Medulla oblongata (tissue), 1 donor: ENCODE measurements around the gene ADH1B.
"Not testable (repeated sequence)": the region's sequence is repeated elsewhere in the genome, so short reads cannot be mapped to it uniquely, and the experiment has no call there.

ENCODE experiments used
- DNase-seq: peaks from one replicate; pipeline ENCODE4 v3.0.0-alpha.2; 2015; ENCODE audit errors: extremely low spot score

ADH1B gene

DNA sequence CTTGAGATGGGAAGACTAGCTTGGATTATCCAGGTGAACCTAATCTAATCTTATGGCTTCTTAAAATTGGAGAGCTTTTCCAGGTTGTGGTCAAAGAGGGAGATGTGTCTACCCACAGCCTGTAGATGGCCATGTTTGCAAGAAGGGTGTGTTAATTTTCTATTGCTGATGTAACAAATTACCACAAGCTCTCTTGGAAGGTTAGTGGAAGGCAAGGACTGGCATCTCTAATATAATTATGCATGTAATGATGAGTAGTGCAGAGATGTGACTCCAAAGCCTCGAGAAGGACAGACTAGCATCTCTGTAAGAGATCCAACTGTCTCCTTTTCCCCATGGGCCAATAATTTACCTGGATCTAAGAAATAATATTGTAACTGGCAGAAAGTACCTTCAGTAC lies 3.2 kb upstream of the ADH1B start:
- no peak for DNase-seq

DNA sequence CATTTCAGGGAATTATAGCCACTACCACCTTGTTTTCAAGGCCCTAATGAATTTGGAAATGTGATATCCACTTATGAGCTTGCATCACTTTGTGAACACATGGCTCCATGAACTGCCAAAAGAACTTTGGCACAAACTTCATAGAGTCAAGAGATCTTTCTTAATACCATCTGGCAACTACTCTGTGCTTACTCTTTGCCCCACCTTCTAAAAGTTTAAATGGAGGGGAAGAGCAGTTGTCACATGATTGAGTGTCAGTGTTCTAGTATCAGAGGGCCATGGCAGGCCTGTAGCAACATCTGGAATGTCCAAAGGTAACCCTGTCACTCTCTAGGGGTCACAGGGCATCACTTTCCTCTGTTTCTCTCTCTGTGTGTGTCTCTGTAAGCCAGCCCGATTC lies 2.6 kb upstream of the ADH1B start:
- peak; percentile 6 for DNase-seq

- not testable (repeated sequence) for DNase-seq
Measured at GRCh38 chr4:99317811-99318210, 3.4 kb downstream of the ADH1B start.

GRCh38 chr4:99317354-99317753 lies 3.8 kb downstream of the ADH1B start:
- no peak for DNase-seq

DNA sequence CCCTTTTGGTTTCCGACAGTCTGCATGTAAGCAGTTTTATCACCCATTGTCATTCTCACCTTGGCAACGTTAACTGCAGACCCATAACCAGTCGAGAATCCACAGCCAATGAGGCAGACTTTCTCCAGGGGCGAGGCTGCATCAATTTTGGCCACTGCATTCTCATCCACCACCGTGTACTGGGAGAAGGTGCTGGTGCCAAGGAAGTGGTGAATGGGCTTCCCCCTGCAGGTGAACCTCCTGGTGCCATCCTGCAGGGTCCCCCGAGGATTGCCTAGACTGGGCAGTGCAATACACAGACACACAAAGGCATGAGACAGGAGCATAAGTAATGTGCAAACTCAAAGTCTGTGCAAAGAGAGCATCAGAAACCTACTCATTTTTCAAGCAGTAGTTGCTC lies 5.4 kb downstream of the ADH1B start:
- no peak for DNase-seq

- DNase-seq, result no peak
Measured at GRCh38 chr4:99314211-99314610, 7.0 kb downstream of the ADH1B start.

DNA sequence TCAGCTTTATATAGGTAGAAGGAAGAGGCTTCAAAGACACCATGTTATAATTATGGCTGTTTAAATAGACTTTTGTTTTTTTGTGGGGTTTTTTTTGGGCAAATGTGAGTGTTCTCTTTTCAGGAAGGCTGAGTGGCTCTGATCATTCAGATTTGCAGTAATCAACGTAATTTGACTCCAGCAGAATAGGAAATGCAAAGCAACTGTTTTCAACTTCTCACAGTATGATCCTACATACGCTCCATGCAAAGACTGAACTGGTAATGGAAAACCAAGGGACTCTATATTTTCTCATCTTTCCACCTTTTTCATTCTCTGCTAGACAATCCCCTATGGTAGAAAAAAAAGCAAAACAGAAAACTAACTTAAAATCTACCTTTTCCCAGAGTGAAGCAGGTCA lies 10.8 kb downstream of the ADH1B start:
- no peak for DNase-seq

DNA sequence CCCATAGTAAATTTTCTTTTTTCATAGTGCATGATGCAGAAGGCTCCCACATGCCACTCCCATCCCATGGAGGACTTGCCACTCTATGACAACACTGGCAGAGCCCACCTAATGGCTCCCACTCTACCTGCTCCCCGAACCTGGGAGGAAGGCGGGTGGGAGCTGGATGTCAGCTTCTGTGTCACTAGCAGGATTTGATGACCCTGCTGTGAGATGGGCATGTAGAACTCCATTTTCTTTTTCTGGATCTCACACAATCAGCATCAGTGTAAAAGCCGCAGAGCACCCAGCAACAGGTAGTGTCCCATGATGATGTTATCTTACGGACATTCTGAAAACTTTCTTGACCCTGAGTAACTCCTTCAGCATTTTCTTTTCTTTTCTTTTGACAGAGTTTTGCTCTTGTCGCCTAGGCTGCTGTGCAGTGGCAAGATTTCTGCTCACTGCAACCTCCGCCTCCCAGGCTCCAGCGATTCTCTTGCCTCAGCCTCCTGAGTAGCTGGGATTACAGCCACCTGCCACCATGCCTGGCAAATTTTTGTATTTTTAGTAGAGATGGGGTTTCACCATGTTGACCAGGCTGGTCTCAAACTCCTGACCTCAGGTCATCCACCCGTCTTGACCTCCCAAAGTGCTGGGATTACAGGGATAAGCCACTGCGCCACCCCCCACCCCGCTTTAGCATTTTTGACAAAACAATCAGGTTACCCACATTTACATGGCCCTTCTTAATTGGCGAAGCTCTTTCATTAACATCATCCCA lies 15.4 kb downstream of the ADH1B start:
- DNase-seq, result no peak

DNA sequence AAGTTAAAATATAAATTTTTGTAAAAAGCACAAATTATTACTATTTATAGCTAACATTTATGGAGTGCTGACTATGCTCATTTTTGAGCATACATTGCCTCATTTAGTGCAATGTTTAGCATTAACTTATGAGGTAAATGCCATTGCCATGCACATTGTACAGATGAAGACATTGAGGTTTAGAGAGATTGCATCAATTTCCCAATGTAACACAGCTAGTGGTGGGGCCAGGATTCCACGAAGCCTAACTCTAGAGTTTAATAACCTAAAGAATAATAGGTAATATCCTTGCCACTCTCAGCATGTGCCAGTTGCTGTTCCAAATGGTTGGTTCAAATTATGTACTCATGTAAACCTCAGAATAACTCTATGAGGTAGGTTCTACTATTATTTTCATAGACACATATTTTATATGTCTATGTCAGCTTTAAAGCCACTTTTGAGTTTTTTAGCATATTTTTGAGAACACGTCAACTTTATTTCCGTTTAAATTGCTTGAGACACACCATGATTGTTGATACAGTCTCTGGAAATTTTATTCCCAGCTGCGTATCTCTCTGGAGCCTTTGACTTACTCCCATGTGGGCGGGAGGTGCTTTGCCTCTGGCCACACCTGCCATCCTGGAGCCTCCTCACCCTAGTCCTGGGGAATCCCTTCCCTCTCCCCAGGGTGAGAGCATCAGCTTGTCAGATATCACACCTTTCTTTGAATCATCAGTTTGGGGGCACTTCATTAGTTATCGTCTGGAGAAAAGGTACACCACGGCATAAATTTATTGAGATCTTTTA lies 19.6 kb downstream of the ADH1B start:
- DNase-seq, result no peak

GRCh38 chr4:99300934-99301333 lies 20.3 kb downstream of the ADH1B start:
- DNase-seq, result peak; percentile 18

- DNase-seq, result no peak
Measured at GRCh38 chr4:99293357-99293756, 27.8 kb downstream of the ADH1B start.

DNA sequence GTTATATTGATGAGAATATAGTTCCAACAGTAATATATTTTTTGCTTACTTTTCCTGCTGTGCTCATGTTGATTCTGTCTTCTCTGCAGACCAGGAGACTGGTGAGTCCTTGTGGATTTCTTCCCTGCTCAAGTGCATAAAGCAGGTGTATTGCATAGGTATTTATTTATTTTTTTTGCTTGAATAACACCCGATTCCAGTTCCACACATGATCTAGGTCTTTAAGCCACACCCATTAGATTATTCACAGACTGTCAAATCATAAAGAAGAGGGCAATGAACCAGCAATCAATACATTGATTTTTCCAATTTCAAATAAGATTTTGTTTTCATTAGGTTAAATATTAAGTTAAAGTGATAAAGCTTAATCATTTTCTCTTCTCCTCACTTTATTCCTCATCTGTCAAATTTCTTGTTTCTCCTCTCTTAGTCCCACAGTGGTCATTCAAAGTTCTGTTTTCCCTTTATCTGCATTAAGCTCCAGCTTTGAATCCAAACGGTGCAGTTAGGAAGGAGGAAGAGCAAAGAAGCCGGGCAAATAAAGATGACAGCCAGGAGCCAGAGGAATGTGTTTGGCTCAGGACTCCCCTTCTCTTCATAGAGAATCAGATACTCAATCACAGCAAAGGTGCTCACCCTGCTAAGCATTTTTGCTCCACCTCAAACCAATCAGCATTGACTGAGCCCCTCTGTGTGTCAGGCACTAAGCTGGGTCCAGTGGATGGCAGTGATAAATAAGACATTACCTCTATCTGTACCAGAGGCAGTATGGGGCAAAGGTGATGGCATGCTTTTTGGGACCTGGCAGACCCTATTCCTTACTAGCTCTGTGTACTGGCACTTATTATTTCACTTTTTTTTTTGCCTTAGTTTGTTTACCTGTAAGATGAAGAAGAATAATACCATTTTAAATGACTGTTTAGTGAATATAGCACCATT lies 30.1 kb downstream of the ADH1B start, which contains the start of gene ADH1A:
TSS of gene ADH1A (minus strand) at position 138 of the 939 bp plus-strand sequence. CDS start at position 67, 71 bp downstream.
- no peak for DNase-seq

DNA sequence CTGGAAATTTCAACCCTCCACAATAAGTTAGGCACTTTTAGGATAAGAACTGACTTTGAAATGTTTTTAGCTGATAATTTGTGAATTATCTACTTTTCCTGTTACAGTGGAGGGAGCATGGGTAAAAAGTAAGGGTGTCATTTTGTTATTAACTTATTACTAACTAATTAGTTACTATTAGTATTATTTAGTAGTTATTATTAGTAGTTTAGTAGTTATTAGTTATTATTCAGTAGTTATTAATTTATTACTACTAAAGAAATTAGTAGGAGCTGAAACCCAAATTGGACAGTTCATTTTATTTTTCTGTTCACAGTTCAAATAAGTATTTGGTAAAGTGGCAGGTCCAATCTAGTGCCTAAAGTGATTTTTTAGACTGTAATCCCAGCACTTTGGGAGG lies 35.8 kb downstream of the ADH1B start:
- no peak for DNase-seq

- DNase-seq, result no peak
Measured at GRCh38 chr4:99282731-99283130, 38.5 kb downstream of the ADH1B start.

DNA sequence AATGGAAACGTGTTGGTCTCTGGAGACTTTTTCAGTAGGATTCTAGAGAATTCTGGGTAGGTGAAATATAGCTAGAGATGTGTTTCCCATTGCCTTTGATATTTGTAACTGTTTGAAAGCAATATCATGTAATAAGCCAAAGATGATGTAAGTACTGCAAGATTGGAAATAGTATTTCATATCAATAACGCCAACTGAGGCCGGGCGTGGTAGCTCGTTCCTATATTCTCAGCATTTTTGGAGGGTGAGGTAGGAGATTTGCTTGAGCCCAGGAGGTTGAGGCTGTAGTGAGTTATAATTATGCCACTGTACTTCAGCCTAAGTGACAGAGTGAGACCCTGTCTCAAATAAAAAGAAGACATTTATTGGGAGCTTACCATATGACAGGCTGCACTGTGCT lies 39.9 kb downstream of the ADH1B start:
- DNase-seq, result no peak

DNA sequence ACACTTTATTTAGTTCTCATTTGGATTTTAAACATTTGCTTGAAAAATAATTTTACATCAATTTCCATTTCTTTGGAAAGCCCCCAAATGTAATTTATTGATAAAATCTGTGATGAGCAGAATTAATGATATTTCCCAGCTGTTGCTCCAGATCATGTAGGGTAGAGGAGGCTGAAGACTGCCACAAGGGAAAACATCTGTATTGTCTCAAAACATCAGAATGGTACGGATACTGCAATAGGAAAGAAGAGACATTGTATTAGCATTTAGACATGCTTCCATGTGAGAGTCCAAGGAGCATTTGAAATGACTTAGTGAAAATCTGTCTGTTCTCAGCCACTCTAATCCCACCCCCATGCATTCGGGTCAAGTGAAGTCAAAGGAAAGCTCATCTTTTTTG lies 44.8 kb downstream of the ADH1B start:
- no peak for DNase-seq

GRCh38 chr4:99275885-99276284 lies 45.3 kb downstream of the ADH1B start:
- no peak for DNase-seq

DNA sequence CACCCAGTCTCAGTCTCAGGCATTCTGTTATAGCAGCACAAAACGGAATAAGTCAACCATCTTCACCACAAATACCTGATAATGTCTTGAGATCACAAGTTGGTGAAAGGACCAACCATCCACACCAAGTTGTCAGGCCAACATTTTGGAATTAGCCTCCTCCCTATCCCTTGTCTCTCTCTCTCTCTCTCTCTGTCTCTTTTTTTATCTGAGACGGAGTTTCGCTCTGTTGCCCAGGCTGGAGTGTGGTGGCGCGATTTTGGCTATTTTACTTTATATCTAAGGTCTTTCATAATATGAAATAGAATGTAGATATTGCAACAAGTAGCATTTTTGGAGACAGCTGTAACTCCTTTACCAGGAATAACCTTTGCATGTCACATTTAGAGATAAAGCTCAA lies 46.2 kb downstream of the ADH1B start:
- no peak for DNase-seq

DNA sequence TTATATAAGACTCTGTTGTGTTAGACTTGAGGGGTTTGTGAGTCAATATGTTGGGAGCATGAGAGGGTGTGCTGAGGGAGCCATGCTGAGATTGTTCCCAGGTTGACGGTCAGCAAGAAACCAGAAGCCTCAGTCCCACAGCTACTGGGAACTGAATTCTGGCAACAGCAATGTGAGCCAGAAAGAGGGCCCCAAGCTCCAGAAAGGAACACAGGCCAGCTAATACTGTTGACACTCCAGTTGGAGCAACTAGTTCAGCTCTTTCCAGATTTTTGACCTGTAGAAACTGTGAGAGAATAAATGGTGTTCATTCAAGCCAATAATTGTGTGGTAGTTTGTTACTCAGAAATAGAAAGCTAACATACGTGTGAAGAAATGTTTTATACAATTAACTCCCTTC lies 47.5 kb downstream of the ADH1B start:
- no peak for DNase-seq

GRCh38 chr4:99264927-99265326 lies 56.3 kb downstream of the ADH1B start:
- no peak for DNase-seq
